A549 (cell line): ENCODE measurements around the gene THADA. TPM values are rescaled to one million over a fixed set of nuclear protein-coding genes. Genes with fewer than 3 reads are reported as not detected.
"Not testable (repeated sequence)": the region's sequence is repeated elsewhere in the genome, so short reads cannot be mapped to it uniquely, and the experiment has no call there.

ENCODE experiments used
- ATAC-seq, 2 experiments: fragments of 200-7000 bp in 1 of 2; fragments of >200 bp in 1 of 2; cut with Nextera tagmentation in 1 of 2; cut with Tn5 transposase in 1 of 2; 3 replicates each; pipeline versions ENCODE4 v1.8.0 to v1.9.1; 2018 to 2020; ENCODE audit warnings: mild to moderate bottlenecking in 1 of 2, moderate library complexity in 1 of 2
- CTCF ChIA-PET: fragments of 300-600 bp; sonication (Branson Sonifier 250); formaldehyde crosslinking; extraction: SDS; loops from one replicate; lab custom pipeline; 2021; ENCODE audit warnings: antibody characterized with exemption, inconsistent platforms; lab: Yijun Ruan, JAX
- POLR2A ChIA-PET: fragments of 350-600 bp; formaldehyde crosslinking; extraction: SDS; loops from one replicate; lab custom pipeline; 2021; ENCODE audit warnings: antibody characterized with exemption, inconsistent platforms; lab: Yijun Ruan, JAX
- DNase-seq, 2 experiments: peaks; one replicate each; pipeline versions ENCODE4 v3.0.0 to v3.0.0-alpha.2; 2011 to 2016; ENCODE audit warnings: low read depth in 1 of 2, low spot score in 1 of 2
- FAIRE-seq: peaks from 2 replicates; lab custom pipeline; 2011; peaks lifted over from hg19 to GRCh38; lab: Jason Lieb, UNC
- H3K27ac ChIP-seq, 2 experiments: fragments of >200 bp; sonication (Bioruptor Twin); formaldehyde crosslinking; 3 replicates each; pipeline ENCODE4 v1.5.1; 2016 to 2017
- H3K4me1 ChIP-seq: fragments of >200 bp; sonication (Bioruptor Twin); formaldehyde crosslinking; 3 replicates; pipeline ENCODE4 v1.6.1; 2016
- H3K4me2 ChIP-seq: fragments of >200 bp; sonication (Bioruptor Twin); formaldehyde crosslinking; 3 replicates; pipeline ENCODE4 v1.6.1; 2016
- H3K4me3 ChIP-seq: fragments of >200 bp; sonication (Bioruptor Twin); formaldehyde crosslinking; 3 replicates; pipeline ENCODE4 v1.5.1; 2016
- H3K9me3 ChIP-seq: fragments of >200 bp; sonication (Bioruptor Twin); formaldehyde crosslinking; 3 replicates; pipeline ENCODE4 v1.6.1; 2016
- CBX8 ChIP-seq: fragments of 200-600 bp; sonication (generic); IDR thresholded peaks from 2 replicates; pipeline ENCODE4 v1.6.1; 2016
- CEBPB ChIP-seq, 2 experiments: fragments of >200 bp in 1 of 2; sonication (Bioruptor Twin) in 1 of 2; formaldehyde crosslinking in 1 of 2; IDR thresholded peaks; 2 replicates each; pipeline ENCODE4 v1.6.1; 2012 to 2016
- CHD2 ChIP-seq: fragments of 150-350 bp; IDR thresholded peaks from 2 replicates; pipeline ENCODE4 v1.6.1; 2014; ENCODE audit warnings: low read length; ENCODE audit not compliant: partially characterized antibody
- CHD4 ChIP-seq: fragments of 200-600 bp; sonication (generic); IDR thresholded peaks from 2 replicates; pipeline ENCODE4 v1.6.1; 2016; ENCODE audit warnings: antibody characterized with exemption, mild to moderate bottlenecking, borderline replicate concordance
- EHMT2 ChIP-seq: fragments of 200-600 bp; sonication (generic); IDR thresholded peaks from 2 replicates; pipeline ENCODE4 v1.6.1; 2016; ENCODE audit warnings: antibody characterized with exemption, low read depth, mild to moderate bottlenecking, moderate library complexity
- ESRRA ChIP-seq: fragments of 150-350 bp; IDR thresholded peaks from 2 replicates; pipeline ENCODE4 v1.6.1; 2014; ENCODE audit warnings: mild to moderate bottlenecking, low read length, borderline replicate concordance
- FOSL2 ChIP-seq, 2 experiments: fragments of 450-650 bp in 1 of 2; fragments of >200 bp in 1 of 2; sonication (Bioruptor Twin) in 1 of 2; formaldehyde crosslinking; IDR thresholded peaks; 2 replicates each; pipeline versions ENCODE4 v1.5.0 to v1.6.1; 2016 to 2020; ENCODE audit warnings: mild to moderate bottlenecking in 1 of 2, moderate library complexity in 1 of 2
- MAFK ChIP-seq: fragments of 450-650 bp; IDR thresholded peaks from 2 replicates; pipeline ENCODE4 v1.6.1; 2014; ENCODE audit not compliant: partially characterized antibody
- MYC ChIP-seq: IDR thresholded peaks from 2 replicates; pipeline ENCODE4 v1.6.1; 2012; ENCODE audit warnings: mild to moderate bottlenecking, inconsistent platforms, low read length, improper control_type of control experiment, borderline replicate concordance
- POLR2A ChIP-seq: IDR thresholded peaks from 2 replicates; pipeline ENCODE4 v1.6.1; 2012; ENCODE audit warnings: mild to moderate bottlenecking, low read length
- POLR2AphosphoS2 ChIP-seq: conservative IDR thresholded peaks from 2 replicates; pipeline ENCODE4 v1.6.1; 2012; ENCODE audit warnings: low read length, improper control_type of control experiment, inconsistent platforms
- RNF2 ChIP-seq: fragments of 200-600 bp; sonication (generic); IDR thresholded peaks from 2 replicates; pipeline ENCODE4 v1.6.1; 2016; ENCODE audit warnings: low read depth, mild to moderate bottlenecking, antibody characterized with exemption, moderate library complexity, borderline replicate concordance
- SMC3 ChIP-seq: fragments of >200 bp; sonication (Bioruptor Twin); formaldehyde crosslinking; IDR thresholded peaks from 3 replicates; pipeline ENCODE4 v1.6.1; 2018; ENCODE audit warnings: inconsistent platforms
- SREBF2 ChIP-seq: fragments of 450-650 bp; IDR thresholded peaks from 2 replicates; pipeline ENCODE4 v1.6.1; 2014; ENCODE audit warnings: mild to moderate bottlenecking, moderate library complexity
- ZC3H11A ChIP-seq: fragments of 450-650 bp; IDR thresholded peaks from 2 replicates; pipeline ENCODE4 v1.6.1; 2014; ENCODE audit warnings: antibody characterized with exemption, mild to moderate bottlenecking
- ZFP36 ChIP-seq: fragments of 450-650 bp; IDR thresholded peaks from 2 replicates; pipeline ENCODE4 v1.6.1; 2014; ENCODE audit warnings: borderline replicate concordance; ENCODE audit not compliant: partially characterized antibody
- WGBS: methylation state at CpG from one replicate; pipeline ENCODE4 v1.1.6; 2017; ENCODE audit errors: missing lambda C conversion rate; 5-methylcytosine and 5-hydroxymethylcytosine counted together
- polyA plus RNA-seq, 4 experiments: library from polyadenylated mRNA; depleted of rRNA in 3 of 4; stranded (reverse); fragments of >200 nt; fragmentation: RNase III in 1 of 4; extraction: RNeasy Plus Mini Kit Qiagen cat#74134 plus additional on column Dnase treatment in 1 of 4; gene quantifications; 2 replicates in 3 of 4; 3 replicates in 1 of 4; pipeline ENCODE4 v1.2.3, GENCODE V29; 2011 to 2017
- TF ChIP-seq, protein P1 (sequence below): fragments of >200 bp; sonication (Bioruptor Twin); formaldehyde crosslinking; IDR thresholded peaks from 3 replicates; pipeline ENCODE4 v1.5.1; 2016
- TF ChIP-seq, protein P2 (sequence below): fragments of >200 bp; sonication (Bioruptor Twin); formaldehyde crosslinking; IDR thresholded peaks from 3 replicates; pipeline ENCODE4 v1.6.1; 2016
- TF ChIP-seq, protein P3 (sequence below): fragments of 200-600 bp; sonication (generic); IDR thresholded peaks from 2 replicates; pipeline ENCODE4 v1.6.1; 2016; ENCODE audit warnings: antibody characterized with exemption, mild to moderate bottlenecking, moderate library complexity
- TF ChIP-seq, protein P4 (sequence below): IDR thresholded peaks from 2 replicates; pipeline ENCODE4 v1.6.1; 2012
- TF ChIP-seq, protein P5 (sequence below): IDR thresholded peaks from 2 replicates; pipeline ENCODE4 v1.6.1; 2012
- TF ChIP-seq, protein P6 (sequence below): fragments of 450-650 bp; IDR thresholded peaks from 2 replicates; pipeline ENCODE4 v1.6.1; 2014; ENCODE audit warnings: antibody characterized with exemption

The THADA gene
- polyA plus RNA-seq, 2 of the 4 experiments (the other 2 are of a cell fraction), result 21.8 to 37.9 TPM

DNA sequence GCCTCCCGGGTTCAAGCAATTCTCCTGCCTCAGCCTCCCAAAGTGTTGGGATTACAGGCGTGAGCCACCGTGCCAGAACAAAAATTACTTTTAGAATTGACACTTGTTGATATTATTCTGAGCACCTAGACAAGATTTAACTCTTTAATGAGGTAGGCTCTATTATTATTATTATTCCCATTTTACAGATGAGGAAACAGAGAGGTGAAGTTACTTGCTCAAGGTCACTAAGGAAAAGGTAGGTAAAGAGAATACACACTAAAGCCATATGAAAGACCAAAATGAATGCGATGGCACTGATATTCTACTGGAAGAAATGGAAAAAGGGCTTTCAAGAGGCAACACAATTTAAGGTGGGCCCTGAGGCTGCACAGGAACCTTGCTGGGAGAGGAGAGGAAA lies 295.6 kb downstream of the THADA start:
- ChIA-PET POLR2A (no interaction called here), CTCF (interaction anchor here (0.8 to 1.2 kb wide), 4 partner anchors 16 to 183 kb away, joined by 3 to 5 read pairs (median 4); no protein-coding TSS in a partner anchor)
- no peaks in the 10 kb centered on the region for H3K9me3 ChIP-seq
- FAIRE-seq (no peak), ATAC-seq (no peak), DNase-seq (no peak)
- no peak overlapping the region for H3K4me2 ChIP-seq
- TF ChIP-seq EHMT2 (no peak), CHD4 (0 out of 2 replicates have a peak, but pooled peaks have one; percentile 56)
- 0 out of 6 replicates have a peak overlapping the region, but pooled peaks of 1 of the 2 experiments have one; percentile 11 for H3K27ac ChIP-seq
- WGBS, result 91% methylated on average over 4 of the region's 4 CpGs
- no peak overlapping the region for H3K4me3 ChIP-seq
- peaks cover 28% of the 10 kb centered on the region for H3K4me1 ChIP-seq

DNA sequence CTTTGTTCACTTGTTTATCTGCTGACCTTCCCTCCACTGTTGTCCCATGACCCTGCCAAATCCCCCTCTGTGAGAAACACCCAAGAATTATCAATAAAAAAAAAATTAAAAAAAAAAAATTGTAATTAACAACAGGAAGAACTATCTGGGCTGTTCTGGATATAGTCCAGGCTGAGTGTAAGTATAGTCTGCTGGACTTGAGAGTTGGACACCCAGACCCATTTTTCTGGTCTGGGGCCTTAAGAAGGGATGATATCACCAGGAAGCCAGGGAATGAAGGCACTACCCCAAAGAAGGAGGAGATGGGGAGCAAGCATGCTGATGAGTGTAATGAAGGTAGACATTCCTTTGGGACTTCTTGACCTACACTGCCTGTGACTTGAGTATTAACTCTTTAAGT lies 297.3 kb downstream of the THADA start:
- Histone ChIP-seq H3K9me3 (no peaks in the 10 kb centered on the region), H3K4me3 (no peak overlapping the region), H3K27ac (no peak overlapping the region), H3K4me1 (peaks cover 33% of the 10 kb centered on the region), H3K4me2 (no peak overlapping the region)
- POLR2A ChIA-PET, result no interaction called here
- CTCF ChIA-PET, result interaction anchor here (1.0 to 1.2 kb wide), 2 partner anchors 91 to 351 kb away, joined by 3 read pairs; no protein-coding TSS in a partner anchor
- TF ChIP-seq POLR2AphosphoS2 (no peak), MAFK (no peak), MYC (no peak), ESRRA (no peak), SMC3 (no peak), ZFP36 (no peak), RNF2 (no peak), ZC3H11A (no peak), POLR2A (no peak), CEBPB (IDR thresholded peaks at IDR 0.05) (no peak), CHD2 (no peak), FOSL2 (IDR thresholded peaks at IDR 0.05) (no peak), FOSL2 (CRISPR knock-in tag; IDR thresholded peaks at IDR 0.05) (no peak), SREBF2 (no peak), CBX8 (no peak)
- TF ChIP-seq, protein P1, sequence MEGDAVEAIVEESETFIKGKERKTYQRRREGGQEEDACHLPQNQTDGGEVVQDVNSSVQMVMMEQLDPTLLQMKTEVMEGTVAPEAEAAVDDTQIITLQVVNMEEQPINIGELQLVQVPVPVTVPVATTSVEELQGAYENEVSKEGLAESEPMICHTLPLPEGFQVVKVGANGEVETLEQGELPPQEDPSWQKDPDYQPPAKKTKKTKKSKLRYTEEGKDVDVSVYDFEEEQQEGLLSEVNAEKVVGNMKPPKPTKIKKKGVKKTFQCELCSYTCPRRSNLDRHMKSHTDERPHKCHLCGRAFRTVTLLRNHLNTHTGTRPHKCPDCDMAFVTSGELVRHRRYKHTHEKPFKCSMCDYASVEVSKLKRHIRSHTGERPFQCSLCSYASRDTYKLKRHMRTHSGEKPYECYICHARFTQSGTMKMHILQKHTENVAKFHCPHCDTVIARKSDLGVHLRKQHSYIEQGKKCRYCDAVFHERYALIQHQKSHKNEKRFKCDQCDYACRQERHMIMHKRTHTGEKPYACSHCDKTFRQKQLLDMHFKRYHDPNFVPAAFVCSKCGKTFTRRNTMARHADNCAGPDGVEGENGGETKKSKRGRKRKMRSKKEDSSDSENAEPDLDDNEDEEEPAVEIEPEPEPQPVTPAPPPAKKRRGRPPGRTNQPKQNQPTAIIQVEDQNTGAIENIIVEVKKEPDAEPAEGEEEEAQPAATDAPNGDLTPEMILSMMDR, result no peak
- TF ChIP-seq, protein P2, sequence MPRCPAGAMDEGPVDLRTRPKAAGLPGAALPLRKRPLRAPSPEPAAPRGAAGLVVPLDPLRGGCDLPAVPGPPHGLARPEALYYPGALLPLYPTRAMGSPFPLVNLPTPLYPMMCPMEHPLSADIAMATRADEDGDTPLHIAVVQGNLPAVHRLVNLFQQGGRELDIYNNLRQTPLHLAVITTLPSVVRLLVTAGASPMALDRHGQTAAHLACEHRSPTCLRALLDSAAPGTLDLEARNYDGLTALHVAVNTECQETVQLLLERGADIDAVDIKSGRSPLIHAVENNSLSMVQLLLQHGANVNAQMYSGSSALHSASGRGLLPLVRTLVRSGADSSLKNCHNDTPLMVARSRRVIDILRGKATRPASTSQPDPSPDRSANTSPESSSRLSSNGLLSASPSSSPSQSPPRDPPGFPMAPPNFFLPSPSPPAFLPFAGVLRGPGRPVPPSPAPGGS, result no peak
- TF ChIP-seq, protein P3, sequence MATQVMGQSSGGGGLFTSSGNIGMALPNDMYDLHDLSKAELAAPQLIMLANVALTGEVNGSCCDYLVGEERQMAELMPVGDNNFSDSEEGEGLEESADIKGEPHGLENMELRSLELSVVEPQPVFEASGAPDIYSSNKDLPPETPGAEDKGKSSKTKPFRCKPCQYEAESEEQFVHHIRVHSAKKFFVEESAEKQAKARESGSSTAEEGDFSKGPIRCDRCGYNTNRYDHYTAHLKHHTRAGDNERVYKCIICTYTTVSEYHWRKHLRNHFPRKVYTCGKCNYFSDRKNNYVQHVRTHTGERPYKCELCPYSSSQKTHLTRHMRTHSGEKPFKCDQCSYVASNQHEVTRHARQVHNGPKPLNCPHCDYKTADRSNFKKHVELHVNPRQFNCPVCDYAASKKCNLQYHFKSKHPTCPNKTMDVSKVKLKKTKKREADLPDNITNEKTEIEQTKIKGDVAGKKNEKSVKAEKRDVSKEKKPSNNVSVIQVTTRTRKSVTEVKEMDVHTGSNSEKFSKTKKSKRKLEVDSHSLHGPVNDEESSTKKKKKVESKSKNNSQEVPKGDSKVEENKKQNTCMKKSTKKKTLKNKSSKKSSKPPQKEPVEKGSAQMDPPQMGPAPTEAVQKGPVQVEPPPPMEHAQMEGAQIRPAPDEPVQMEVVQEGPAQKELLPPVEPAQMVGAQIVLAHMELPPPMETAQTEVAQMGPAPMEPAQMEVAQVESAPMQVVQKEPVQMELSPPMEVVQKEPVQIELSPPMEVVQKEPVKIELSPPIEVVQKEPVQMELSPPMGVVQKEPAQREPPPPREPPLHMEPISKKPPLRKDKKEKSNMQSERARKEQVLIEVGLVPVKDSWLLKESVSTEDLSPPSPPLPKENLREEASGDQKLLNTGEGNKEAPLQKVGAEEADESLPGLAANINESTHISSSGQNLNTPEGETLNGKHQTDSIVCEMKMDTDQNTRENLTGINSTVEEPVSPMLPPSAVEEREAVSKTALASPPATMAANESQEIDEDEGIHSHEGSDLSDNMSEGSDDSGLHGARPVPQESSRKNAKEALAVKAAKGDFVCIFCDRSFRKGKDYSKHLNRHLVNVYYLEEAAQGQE, result no peak
- TF ChIP-seq, protein P4, sequence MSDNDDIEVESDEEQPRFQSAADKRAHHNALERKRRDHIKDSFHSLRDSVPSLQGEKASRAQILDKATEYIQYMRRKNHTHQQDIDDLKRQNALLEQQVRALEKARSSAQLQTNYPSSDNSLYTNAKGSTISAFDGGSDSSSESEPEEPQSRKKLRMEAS, result no peak
- TF ChIP-seq, protein P5, sequence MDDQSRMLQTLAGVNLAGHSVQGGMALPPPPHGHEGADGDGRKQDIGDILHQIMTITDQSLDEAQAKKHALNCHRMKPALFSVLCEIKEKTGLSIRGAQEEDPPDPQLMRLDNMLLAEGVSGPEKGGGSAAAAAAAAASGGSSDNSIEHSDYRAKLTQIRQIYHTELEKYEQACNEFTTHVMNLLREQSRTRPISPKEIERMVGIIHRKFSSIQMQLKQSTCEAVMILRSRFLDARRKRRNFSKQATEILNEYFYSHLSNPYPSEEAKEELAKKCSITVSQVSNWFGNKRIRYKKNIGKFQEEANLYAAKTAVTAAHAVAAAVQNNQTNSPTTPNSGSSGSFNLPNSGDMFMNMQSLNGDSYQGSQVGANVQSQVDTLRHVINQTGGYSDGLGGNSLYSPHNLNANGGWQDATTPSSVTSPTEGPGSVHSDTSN, result no peak
- TF ChIP-seq, protein P6, sequence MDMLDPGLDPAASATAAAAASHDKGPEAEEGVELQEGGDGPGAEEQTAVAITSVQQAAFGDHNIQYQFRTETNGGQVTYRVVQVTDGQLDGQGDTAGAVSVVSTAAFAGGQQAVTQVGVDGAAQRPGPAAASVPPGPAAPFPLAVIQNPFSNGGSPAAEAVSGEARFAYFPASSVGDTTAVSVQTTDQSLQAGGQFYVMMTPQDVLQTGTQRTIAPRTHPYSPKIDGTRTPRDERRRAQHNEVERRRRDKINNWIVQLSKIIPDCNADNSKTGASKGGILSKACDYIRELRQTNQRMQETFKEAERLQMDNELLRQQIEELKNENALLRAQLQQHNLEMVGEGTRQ, result no peak
- DNase-seq (no peak), FAIRE-seq (no peak), ATAC-seq (no peak)

DNA sequence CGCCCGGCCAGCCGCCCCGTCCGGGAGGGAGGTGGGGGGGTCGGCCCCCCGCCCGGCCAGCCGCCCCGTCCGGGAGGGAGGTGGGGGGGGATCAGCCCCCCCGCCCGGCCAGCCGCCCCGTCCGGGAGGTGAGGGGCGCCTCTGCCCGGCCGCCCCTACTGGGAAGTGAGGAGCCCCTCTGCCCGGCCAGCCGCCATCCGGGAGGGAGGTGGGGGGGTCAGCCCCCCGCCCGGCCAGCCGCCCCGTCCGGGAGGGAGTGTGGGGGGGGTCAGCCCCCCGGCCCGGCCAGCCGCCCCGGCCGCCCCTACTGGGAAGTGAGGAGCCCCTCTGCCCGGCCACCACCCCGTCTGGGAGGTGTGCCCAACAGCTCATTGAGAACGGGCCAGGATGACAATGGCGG lies 298.1 kb downstream of the THADA start:
- ATAC-seq, POLR2A ChIA-PET, H3K27ac ChIP-seq, DNase-seq, FAIRE-seq, CTCF ChIA-PET, H3K4me3 ChIP-seq, H3K9me3 ChIP-seq, H3K4me2 ChIP-seq: not testable (repeated sequence)
- peaks cover 39% of the 10 kb centered on the region for H3K4me1 ChIP-seq
- no CpG with 5 or more reads among the region's 36 CpGs for WGBS
